ENCODE results near the gene DCLK1. TPM values are rescaled to one million over a fixed set of nuclear protein-coding genes. Genes with fewer than 3 reads are reported as not detected.
A peak's percentile ranks its signal among the peaks of the same experiment; 100 is the strongest.

Gene DCLK1
- total RNA-seq, 1 donor from 2014 or later = 36.1 TPM

DNA sequence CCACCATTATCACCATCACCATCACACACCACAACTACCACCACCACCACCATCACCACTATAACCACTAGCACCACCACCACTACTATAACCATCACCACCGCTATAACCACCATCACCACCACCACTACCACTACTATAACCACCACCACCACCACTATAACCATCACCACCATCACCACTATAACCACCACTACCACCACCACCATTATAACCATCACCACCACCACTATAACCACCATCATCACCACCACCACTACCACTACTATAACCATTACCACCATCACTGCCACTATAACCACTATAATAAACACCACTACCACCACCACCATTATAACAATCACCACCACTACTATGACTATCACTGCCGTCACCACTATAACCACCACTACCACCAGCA lies 173.2 kb downstream of the DCLK1 start:
- no peak for TF ChIP-seq POLR2A (IDR thresholded peaks at IDR 0.05)
- TF ChIP-seq, protein P1, sequence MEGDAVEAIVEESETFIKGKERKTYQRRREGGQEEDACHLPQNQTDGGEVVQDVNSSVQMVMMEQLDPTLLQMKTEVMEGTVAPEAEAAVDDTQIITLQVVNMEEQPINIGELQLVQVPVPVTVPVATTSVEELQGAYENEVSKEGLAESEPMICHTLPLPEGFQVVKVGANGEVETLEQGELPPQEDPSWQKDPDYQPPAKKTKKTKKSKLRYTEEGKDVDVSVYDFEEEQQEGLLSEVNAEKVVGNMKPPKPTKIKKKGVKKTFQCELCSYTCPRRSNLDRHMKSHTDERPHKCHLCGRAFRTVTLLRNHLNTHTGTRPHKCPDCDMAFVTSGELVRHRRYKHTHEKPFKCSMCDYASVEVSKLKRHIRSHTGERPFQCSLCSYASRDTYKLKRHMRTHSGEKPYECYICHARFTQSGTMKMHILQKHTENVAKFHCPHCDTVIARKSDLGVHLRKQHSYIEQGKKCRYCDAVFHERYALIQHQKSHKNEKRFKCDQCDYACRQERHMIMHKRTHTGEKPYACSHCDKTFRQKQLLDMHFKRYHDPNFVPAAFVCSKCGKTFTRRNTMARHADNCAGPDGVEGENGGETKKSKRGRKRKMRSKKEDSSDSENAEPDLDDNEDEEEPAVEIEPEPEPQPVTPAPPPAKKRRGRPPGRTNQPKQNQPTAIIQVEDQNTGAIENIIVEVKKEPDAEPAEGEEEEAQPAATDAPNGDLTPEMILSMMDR (IDR thresholded peaks at IDR 0.05) = no peak
- TF ChIP-seq POLR2AphosphoS5 (IDR thresholded peaks at IDR 0.05; ENCODE audit: insufficient read depth in 1 of 2, low read depth in 1 of 2) = no peak
- H3K4me1 ChIP-seq = peaks cover 7% of the 10 kb centered on the region
- H3K27me3 ChIP-seq = no peaks in the 10 kb centered on the region
- intact Hi-C loops (cut with DNase I) = loop anchor here (10.0 kb wide), 2 partner anchors 143 to 233 kb away; no protein-coding TSS in a partner anchor
- H3K36me3 ChIP-seq = no peaks in the 10 kb centered on the region
- H3K4me3 ChIP-seq = no peak overlapping the region
- peak overlapping the region; percentile 60 for H3K27ac ChIP-seq
- no peaks in the 10 kb centered on the region for H3K9me3 ChIP-seq
- DNase-seq (ENCODE audit: extremely low spot score in 2 of 2) = no peak

DNA sequence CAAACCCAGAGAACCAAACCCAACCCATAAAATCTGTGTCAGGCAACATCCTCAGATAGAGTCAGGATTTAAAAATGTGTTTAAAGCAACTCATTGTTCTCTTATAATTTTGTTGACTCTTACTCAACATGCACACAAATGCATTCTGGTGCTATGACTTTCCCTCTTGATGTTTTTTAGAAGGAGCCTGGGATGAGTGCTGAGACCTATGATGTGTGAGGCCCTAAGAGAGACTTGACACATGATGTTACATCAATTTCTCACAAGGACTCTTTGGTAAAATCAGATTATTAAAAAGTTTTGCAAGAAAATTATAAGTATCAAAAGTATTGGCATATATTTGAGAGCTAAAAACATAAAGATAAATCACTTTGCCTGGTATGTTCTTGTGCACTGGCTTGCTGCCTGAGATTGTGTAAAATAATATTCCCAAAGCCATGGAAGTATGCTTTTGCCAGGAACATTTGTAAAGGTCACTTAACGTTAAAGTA lies 173.9 kb downstream of the DCLK1 start:
- no peak for DNase-seq (ENCODE audit: extremely low spot score in 2 of 2)
- Histone ChIP-seq H3K4me3 (no peak overlapping the region), H3K36me3 (no peaks in the 10 kb centered on the region), H3K27me3 (no peaks in the 10 kb centered on the region), H3K27ac (peak overlapping the region; percentile 60), H3K9me3 (no peaks in the 10 kb centered on the region), H3K4me1 (peaks cover 7% of the 10 kb centered on the region)
- TF ChIP-seq, protein P1 (IDR thresholded peaks at IDR 0.05) = no peak
- peak; percentile 32 to 37 for TF ChIP-seq POLR2AphosphoS5 (IDR thresholded peaks at IDR 0.05; ENCODE audit: insufficient read depth in 1 of 2, low read depth in 1 of 2)
- intact Hi-C loops (cut with DNase I) = loop anchor here (10.0 kb wide), 2 partner anchors 142 to 232 kb away; no protein-coding TSS in a partner anchor

DNA sequence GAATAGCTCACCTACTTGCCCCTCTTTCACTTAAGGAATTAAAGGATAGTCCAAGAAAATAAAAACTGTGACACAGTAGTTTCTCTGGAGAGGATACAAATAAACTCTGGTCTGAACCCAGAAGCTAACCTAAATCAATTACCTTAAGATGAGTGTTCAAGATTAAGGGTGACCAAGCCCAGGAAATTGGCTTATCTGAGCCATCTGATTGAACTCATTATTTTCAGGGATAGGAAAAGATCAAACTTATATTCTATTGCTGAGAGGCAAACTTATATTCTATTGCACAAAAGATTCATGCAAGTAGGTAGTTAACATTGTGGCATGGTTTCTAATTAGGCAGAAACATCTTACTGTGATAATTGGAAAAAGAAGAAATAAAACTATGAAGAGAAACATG lies 175.1 kb downstream of the DCLK1 start:
- H3K4me1 ChIP-seq = peaks cover 7% of the 10 kb centered on the region
- H3K36me3 ChIP-seq = no peaks in the 10 kb centered on the region
- DNase-seq (ENCODE audit: extremely low spot score in 2 of 2) = no peak
- no peak for TF ChIP-seq POLR2A (IDR thresholded peaks at IDR 0.05)
- TF ChIP-seq, protein P1 (IDR thresholded peaks at IDR 0.05) = no peak
- no peak for TF ChIP-seq POLR2AphosphoS5 (IDR thresholded peaks at IDR 0.05; ENCODE audit: insufficient read depth in 1 of 2, low read depth in 1 of 2)
- H3K4me3 ChIP-seq = no peak overlapping the region
- H3K9me3 ChIP-seq = no peaks in the 10 kb centered on the region
- intact Hi-C loops (cut with DNase I) = loop anchor here (10.0 kb wide), 2 partner anchors 141 to 231 kb away; no protein-coding TSS in a partner anchor
- no peaks in the 10 kb centered on the region for H3K27me3 ChIP-seq
- no peak overlapping the region for H3K27ac ChIP-seq

DNA sequence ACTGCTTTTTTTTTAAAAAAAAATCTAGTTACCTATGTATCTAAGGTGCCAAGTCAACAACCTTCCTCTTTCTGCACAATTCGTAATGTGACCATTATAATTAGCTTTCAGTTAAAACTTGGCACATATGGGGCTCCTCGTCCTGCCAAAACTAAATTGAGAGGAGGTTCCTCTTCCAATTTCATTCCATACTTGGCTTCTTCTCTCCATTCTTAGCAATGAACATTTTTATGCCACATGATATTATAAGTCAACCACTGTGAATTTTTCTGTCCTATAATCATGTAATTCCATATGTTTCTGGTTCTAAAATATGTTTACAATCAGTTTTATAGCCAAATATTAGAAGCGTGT lies 177.0 kb downstream of the DCLK1 start:
- TF ChIP-seq POLR2AphosphoS5 (IDR thresholded peaks at IDR 0.05; ENCODE audit: insufficient read depth in 1 of 2, low read depth in 1 of 2) (no peak), POLR2A (IDR thresholded peaks at IDR 0.05) (no peak)
- TF ChIP-seq, protein P1 (IDR thresholded peaks at IDR 0.05) = no peak
- no peak for DNase-seq (ENCODE audit: extremely low spot score in 2 of 2)
- intact Hi-C loops (cut with DNase I) = loop anchor here (10.0 kb wide), 2 partner anchors 139 to 229 kb away; no protein-coding TSS in a partner anchor
- Histone ChIP-seq H3K4me3 (no peak overlapping the region), H3K27ac (no peak overlapping the region), H3K4me1 (peaks cover 7% of the 10 kb centered on the region), H3K9me3 (no peaks in the 10 kb centered on the region), H3K27me3 (no peaks in the 10 kb centered on the region), H3K36me3 (no peaks in the 10 kb centered on the region)

DNA sequence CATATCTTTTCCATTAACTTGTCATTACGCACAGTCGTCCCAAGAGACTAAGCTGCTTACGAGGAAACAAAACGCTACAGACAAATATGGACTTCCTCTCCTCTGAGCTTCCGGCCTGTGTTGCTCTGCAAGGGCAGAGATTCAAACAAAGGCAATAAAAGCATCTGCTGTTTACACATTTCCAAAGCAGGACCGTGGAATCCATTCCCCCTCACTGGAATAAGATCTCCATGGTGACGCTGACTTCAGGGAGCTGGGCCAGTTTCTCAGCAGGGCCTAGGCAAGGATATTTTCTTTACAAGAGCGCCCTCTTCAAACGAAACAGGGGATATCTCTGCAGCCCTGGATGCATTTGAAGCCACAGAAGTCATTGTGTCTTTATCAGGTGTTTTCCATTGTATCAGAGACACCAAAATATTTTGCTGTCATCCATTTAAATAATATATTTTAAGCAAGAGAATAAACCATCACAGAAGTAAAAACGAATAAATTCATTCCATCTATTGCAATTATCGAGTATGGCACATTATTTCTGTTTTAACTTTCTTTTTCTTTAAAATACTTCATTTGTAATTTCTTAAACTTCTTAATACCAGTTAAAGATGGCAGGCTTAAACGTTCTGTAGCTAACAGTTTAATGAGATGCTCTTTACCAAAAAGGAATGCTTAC lies 177.5 kb downstream of the DCLK1 start:
- peak in 1 of 2 donors; percentile 96 for DNase-seq (ENCODE audit: extremely low spot score in 2 of 2)
- no peaks in the 10 kb centered on the region for H3K9me3 ChIP-seq
- no peaks in the 10 kb centered on the region for H3K27me3 ChIP-seq
- TF ChIP-seq, protein P1 (IDR thresholded peaks at IDR 0.05) = peak in 2 of 3 experiments; percentile 13 to 57
- peak in 1 of 2 donors; percentile 45 for TF ChIP-seq POLR2AphosphoS5 (IDR thresholded peaks at IDR 0.05; ENCODE audit: insufficient read depth in 1 of 2, low read depth in 1 of 2)
- TF ChIP-seq POLR2A (IDR thresholded peaks at IDR 0.05) = no peak
- intact Hi-C loops (cut with DNase I) = loop anchor here (10.0 kb wide), 2 partner anchors 139 to 229 kb away; no protein-coding TSS in a partner anchor
- no peak overlapping the region for H3K27ac ChIP-seq
- no peaks in the 10 kb centered on the region for H3K36me3 ChIP-seq
- peaks cover 7% of the 10 kb centered on the region for H3K4me1 ChIP-seq
- no peak overlapping the region for H3K4me3 ChIP-seq

Data from vagina (tissue), 2 donors.